PC-3 (cell line): ENCODE measurements around the gene PIGN. TPM values are rescaled to one million over a fixed set of nuclear protein-coding genes. Genes with fewer than 3 reads are reported as not detected.

ENCODE experiments used
- ATAC-seq: fragments of 200-7000 bp; cut with Tn5 transposase; 2 replicates; pipeline ENCODE4 v1.9.1; 2020; ENCODE audit warnings: mild to moderate bottlenecking, moderate library complexity
- BruUV-seq: library from RNA; stranded (reverse); fragments of 400-500 nt; replicated peaks from 2 replicates; lab custom pipeline; 2021; lab: Mats Ljungman, UMichigan
- CTCF ChIA-PET: fragments of 300-600 bp; sonication (Branson Sonifier 250); formaldehyde crosslinking; loops from one replicate; lab custom pipeline; 2022; ENCODE audit warnings: antibody characterized with exemption; lab: Charles Lee
- POLR2A ChIA-PET: fragments of 300-600 bp; sonication (Branson Sonifier 250); formaldehyde crosslinking; loops from one replicate; lab custom pipeline; 2022; ENCODE audit warnings: antibody characterized with exemption; ENCODE audit not compliant: unreplicated experiment; lab: Charles Lee
- DNase-seq: peaks from one replicate; pipeline ENCODE4 v3.0.0-alpha.2; 2015
- H2AFZ ChIP-seq: fragments of 300-600 bp; sonication (generic); 2 replicates; pipeline ENCODE4 v1.6.0; 2016; ENCODE audit warnings: antibody characterized with exemption, low read length
- H3F3A ChIP-seq: fragments of 300-600 bp; sonication (generic); one replicate; pipeline ENCODE4 v1.6.0; 2017; ENCODE audit warnings: antibody characterized with exemption, low read length, control low read depth, mild to moderate bottlenecking; ENCODE audit not compliant: unreplicated experiment
- H3K27ac ChIP-seq: fragments of 300-600 bp; sonication (generic); 2 replicates; pipeline ENCODE4 v1.5.1; 2016; ENCODE audit warnings: mild to moderate bottlenecking, low read length
- H3K27me3 ChIP-seq: fragments of 300-600 bp; sonication (generic); 2 replicates; pipeline ENCODE4 v1.6.1; 2016; ENCODE audit warnings: low read length, mixed read lengths
- H3K36me3 ChIP-seq: fragments of 300-600 bp; sonication (generic); 2 replicates; pipeline ENCODE4 v1.6.1; 2016; ENCODE audit warnings: low read depth, mixed run types, low read length, mixed read lengths
- H3K4me1 ChIP-seq: fragments of 300-600 bp; sonication (generic); 2 replicates; pipeline ENCODE4 v1.5.1; 2016; ENCODE audit warnings: low read length; ENCODE audit not compliant: insufficient read depth
- H3K4me2 ChIP-seq: fragments of 300-600 bp; sonication (generic); 2 replicates; pipeline ENCODE4 v1.6.0; 2016; ENCODE audit warnings: low read length
- H3K4me3 ChIP-seq: fragments of 300-600 bp; sonication (generic); 2 replicates; pipeline ENCODE4 v1.5.1; 2016; ENCODE audit warnings: mild to moderate bottlenecking, low read length, mixed read lengths
- H3K79me2 ChIP-seq: fragments of 300-600 bp; sonication (generic); 2 replicates; pipeline ENCODE4 v1.6.1; 2017; ENCODE audit warnings: low read length, mixed read lengths
- H3K9ac ChIP-seq: fragments of 300-600 bp; sonication (generic); 2 replicates; pipeline ENCODE4 v1.6.0; 2016; ENCODE audit warnings: mild to moderate bottlenecking, low read length
- H3K9me2 ChIP-seq: fragments of 300-600 bp; sonication (generic); replicated peaks from 2 replicates; pipeline ENCODE4 v1.6.1; 2016; ENCODE audit warnings: mixed run types, low read length, mixed read lengths
- H3K9me3 ChIP-seq: fragments of 300-600 bp; sonication (generic); 2 replicates; pipeline ENCODE4 v1.6.1; 2016; ENCODE audit warnings: low read length, mixed read lengths
- H4K20me1 ChIP-seq: fragments of 300-600 bp; sonication (generic); 2 replicates; pipeline ENCODE4 v1.6.1; 2016; ENCODE audit warnings: low read length, mixed read lengths
- CTCF ChIP-seq: fragments of 300-600 bp; sonication (generic); conservative IDR thresholded peaks from 2 replicates; pipeline ENCODE4 v1.5.1; 2017; ENCODE audit warnings: antibody characterized with exemption, low read depth, mild to moderate bottlenecking, low read length
- EZH2 ChIP-seq: fragments of 300-600 bp; sonication (generic); IDR thresholded peaks from one replicate; pipeline ENCODE4 v1.6.1; 2017; ENCODE audit warnings: antibody characterized with exemption, mild to moderate bottlenecking, low read length; ENCODE audit not compliant: unreplicated experiment
- EZH2phosphoT487 ChIP-seq: fragments of 300-600 bp; sonication (generic); IDR thresholded peaks from 2 replicates; pipeline ENCODE4 v1.6.1; 2018; ENCODE audit warnings: mild to moderate bottlenecking, antibody characterized with exemption, low read length, borderline replicate concordance
- intact Hi-C: fragments of 100-400 bp; cut with micrococcal nuclease; formaldehyde crosslinking; loops from 2 replicates; pipeline ENCODE4 v1.9.0; 2023
- total RNA-seq: library from RNA; depleted of rRNA; stranded (reverse); fragments of >200 nt; gene quantifications from 2 replicates; pipeline ENCODE4 v1.2.3, GENCODE V29; 2014

Gene PIGN
- total RNA-seq, 1 experiment from 2014 or later, result 22.7 TPM

- Histone ChIP-seq H2AFZ (no peak overlapping the region), H3K27me3 (no peaks in the 10 kb centered on the region), H3K36me3 (no peaks in the 10 kb centered on the region), H3K4me3 (no peak overlapping the region), H3K4me1 (no peaks in the 10 kb centered on the region), H3K79me2 (no peaks in the 10 kb centered on the region), H4K20me1 (no peaks in the 10 kb centered on the region), H3K9me3 (no peaks in the 10 kb centered on the region), H3K9ac (no peak overlapping the region), H3K9me2 (no peaks in the 10 kb centered on the region), H3F3A (no peaks in the 10 kb centered on the region), H3K4me2 (no peak overlapping the region), H3K27ac (no peak overlapping the region)
- ChIA-PET CTCF (no interaction called here), POLR2A (no interaction called here)
- ATAC-seq (no peak), DNase-seq (no peak)
- TF ChIP-seq EZH2phosphoT487 (no peak), EZH2 (no peak), CTCF (no peak)
- intact Hi-C loops, result no loop called here
- BruUV-seq, result no TSS peak
Measured at GRCh38 chr18:62152844-62153243, 34.0 kb downstream of the PIGN start.

GRCh38 chr18:62151068-62151771, 35.6 kb downstream of the PIGN start:
- no peaks in the 10 kb centered on the region for H3K36me3 ChIP-seq
- H3K9me2 ChIP-seq, result no peaks in the 10 kb centered on the region
- DNase-seq (no peak), ATAC-seq (no peak)
- no peaks in the 10 kb centered on the region for H3K27me3 ChIP-seq
- H3K9ac ChIP-seq, result no peak overlapping the region
- H4K20me1 ChIP-seq, result no peaks in the 10 kb centered on the region
- no peak overlapping the region for H2AFZ ChIP-seq
- TF ChIP-seq EZH2 (no peak), EZH2phosphoT487 (no peak), CTCF (no peak)
- no peaks in the 10 kb centered on the region for H3F3A ChIP-seq
- no peaks in the 10 kb centered on the region for H3K9me3 ChIP-seq
- H3K4me2 ChIP-seq, result no peak overlapping the region
- H3K4me1 ChIP-seq, result no peaks in the 10 kb centered on the region
- H3K4me3 ChIP-seq, result no peak overlapping the region
- CTCF ChIA-PET, result no interaction called here
- no peaks in the 10 kb centered on the region for H3K79me2 ChIP-seq
- no peak overlapping the region for H3K27ac ChIP-seq
- intact Hi-C loops, result no loop called here
- POLR2A ChIA-PET, result no interaction called here
- BruUV-seq, result no TSS peak

GRCh38 chr18:62144338-62144737, 42.5 kb downstream of the PIGN start:
- Histone ChIP-seq H3K4me2 (no peak overlapping the region), H2AFZ (no peak overlapping the region), H3K9me2 (no peaks in the 10 kb centered on the region), H3K79me2 (no peaks in the 10 kb centered on the region), H3K9me3 (no peaks in the 10 kb centered on the region), H3K27ac (no peak overlapping the region), H3K4me1 (no peaks in the 10 kb centered on the region), H3K4me3 (no peak overlapping the region), H3F3A (no peaks in the 10 kb centered on the region), H3K27me3 (no peaks in the 10 kb centered on the region), H3K36me3 (no peaks in the 10 kb centered on the region), H3K9ac (no peak overlapping the region), H4K20me1 (no peaks in the 10 kb centered on the region)
- ATAC-seq (no peak), DNase-seq (no peak)
- no peak for TF ChIP-seq EZH2
- TF ChIP-seq EZH2phosphoT487, result no peak
- no peak for TF ChIP-seq CTCF
- ChIA-PET CTCF (no interaction called here), POLR2A (no interaction called here)
- BruUV-seq, result no TSS peak
- intact Hi-C loops, result no loop called here
